ENCODE data around the gene RNF113B. TPM values are rescaled to one million over a fixed set of nuclear protein-coding genes. Genes with fewer than 3 reads are reported as not detected.

RNF113B gene
- total RNA-seq, 4 donors from 2014 or later: not detected

DNA sequence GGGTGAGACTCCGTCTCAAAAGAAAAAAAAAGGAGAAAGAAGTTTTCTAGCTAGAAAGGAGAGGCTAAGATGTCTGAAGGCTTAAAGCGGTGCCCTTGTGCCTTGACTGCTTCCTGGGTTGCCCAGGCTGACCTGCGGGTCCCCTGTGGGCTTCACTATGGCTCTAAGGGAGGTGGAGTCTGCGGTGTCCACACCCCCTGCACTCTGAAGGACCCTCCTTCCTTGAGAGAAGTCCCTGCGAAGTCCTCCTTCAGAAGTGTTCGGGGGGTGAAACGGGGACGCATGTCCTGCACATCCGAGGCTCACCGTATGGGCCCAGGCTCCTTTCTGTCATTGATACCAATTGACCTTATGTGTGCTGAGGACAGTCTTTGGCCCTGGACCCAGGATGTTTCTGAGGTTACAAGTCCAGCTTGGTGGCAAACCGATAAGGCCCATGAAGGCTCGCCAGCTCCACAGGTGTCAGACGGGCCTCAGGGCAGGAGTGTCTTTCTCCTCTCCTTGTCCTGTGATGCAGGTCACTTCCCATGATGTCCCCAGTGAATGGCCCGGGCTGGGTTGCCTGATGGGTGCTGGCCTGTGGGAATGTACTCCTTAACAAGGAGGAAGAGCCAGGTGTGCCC is 11.6 kb upstream of the RNF113B start:
- H3K9me3 ChIP-seq: no peaks in the 10 kb centered on the region
- no peaks in the 10 kb centered on the region for H3K36me3 ChIP-seq
- intact Hi-C loops (cut with DNase I): no loop called here
- WGBS: 91% methylated on average over 14 of the region's 14 CpGs
- peaks cover 4 to 43% (median 22%) of the 10 kb centered on the region in 4 donors for H3K4me1 ChIP-seq
- TF ChIP-seq, protein P1, sequence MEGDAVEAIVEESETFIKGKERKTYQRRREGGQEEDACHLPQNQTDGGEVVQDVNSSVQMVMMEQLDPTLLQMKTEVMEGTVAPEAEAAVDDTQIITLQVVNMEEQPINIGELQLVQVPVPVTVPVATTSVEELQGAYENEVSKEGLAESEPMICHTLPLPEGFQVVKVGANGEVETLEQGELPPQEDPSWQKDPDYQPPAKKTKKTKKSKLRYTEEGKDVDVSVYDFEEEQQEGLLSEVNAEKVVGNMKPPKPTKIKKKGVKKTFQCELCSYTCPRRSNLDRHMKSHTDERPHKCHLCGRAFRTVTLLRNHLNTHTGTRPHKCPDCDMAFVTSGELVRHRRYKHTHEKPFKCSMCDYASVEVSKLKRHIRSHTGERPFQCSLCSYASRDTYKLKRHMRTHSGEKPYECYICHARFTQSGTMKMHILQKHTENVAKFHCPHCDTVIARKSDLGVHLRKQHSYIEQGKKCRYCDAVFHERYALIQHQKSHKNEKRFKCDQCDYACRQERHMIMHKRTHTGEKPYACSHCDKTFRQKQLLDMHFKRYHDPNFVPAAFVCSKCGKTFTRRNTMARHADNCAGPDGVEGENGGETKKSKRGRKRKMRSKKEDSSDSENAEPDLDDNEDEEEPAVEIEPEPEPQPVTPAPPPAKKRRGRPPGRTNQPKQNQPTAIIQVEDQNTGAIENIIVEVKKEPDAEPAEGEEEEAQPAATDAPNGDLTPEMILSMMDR (IDR thresholded peaks at IDR 0.05): no peak
- TF ChIP-seq EP300 (IDR thresholded peaks at IDR 0.05): no peak
- no peak for TF ChIP-seq POLR2A (IDR thresholded peaks at IDR 0.05; ENCODE audit: low read depth)
- TF ChIP-seq POLR2AphosphoS5 (IDR thresholded peaks at IDR 0.05): no peak
- no peaks in the 10 kb centered on the region for H3K27me3 ChIP-seq
- no peak overlapping the region for H3K4me3 ChIP-seq
- H3K27ac ChIP-seq (replicated peaks in 1 of 4): peak overlapping the region in 3 of 4 donors; percentile 5 to 55 (median 46)
- no peak for DNase-seq (ENCODE audit: extremely low spot score)

DNA sequence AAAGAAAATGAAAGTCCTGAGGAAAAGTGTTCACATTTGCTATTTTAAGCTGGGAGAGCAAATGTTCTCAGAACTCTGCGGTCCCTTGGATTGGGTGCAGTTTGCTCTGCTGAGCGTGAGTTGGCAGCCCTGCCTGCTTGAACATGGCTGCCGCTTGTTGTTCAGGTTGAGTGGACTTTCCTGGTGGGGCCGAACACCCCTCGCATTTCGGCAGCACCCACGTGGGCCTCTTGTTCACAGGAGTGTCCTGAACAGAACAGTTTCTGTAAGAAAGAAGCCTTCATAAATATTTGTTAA is 10.8 kb upstream of the RNF113B start:
- intact Hi-C loops (cut with DNase I): no loop called here
- Histone ChIP-seq H3K4me3 (no peak overlapping the region), H3K27ac (replicated peaks in 1 of 4) (peak overlapping the region; percentile 5 to 55 (median 31)), H3K36me3 (no peaks in the 10 kb centered on the region), H3K4me1 (peaks cover 5 to 40% (median 25%) of the 10 kb centered on the region in 4 donors), H3K27me3 (no peaks in the 10 kb centered on the region), H3K9me3 (no peaks in the 10 kb centered on the region)
- TF ChIP-seq POLR2AphosphoS5 (IDR thresholded peaks at IDR 0.05): no peak
- no peak for TF ChIP-seq POLR2A (IDR thresholded peaks at IDR 0.05; ENCODE audit: low read depth)
- TF ChIP-seq, protein P1 (IDR thresholded peaks at IDR 0.05): no peak
- no peak for TF ChIP-seq EP300 (IDR thresholded peaks at IDR 0.05)
- 75% methylated on average over 7 of the region's 7 CpGs for WGBS
- DNase-seq (ENCODE audit: extremely low spot score): no peak

DNA sequence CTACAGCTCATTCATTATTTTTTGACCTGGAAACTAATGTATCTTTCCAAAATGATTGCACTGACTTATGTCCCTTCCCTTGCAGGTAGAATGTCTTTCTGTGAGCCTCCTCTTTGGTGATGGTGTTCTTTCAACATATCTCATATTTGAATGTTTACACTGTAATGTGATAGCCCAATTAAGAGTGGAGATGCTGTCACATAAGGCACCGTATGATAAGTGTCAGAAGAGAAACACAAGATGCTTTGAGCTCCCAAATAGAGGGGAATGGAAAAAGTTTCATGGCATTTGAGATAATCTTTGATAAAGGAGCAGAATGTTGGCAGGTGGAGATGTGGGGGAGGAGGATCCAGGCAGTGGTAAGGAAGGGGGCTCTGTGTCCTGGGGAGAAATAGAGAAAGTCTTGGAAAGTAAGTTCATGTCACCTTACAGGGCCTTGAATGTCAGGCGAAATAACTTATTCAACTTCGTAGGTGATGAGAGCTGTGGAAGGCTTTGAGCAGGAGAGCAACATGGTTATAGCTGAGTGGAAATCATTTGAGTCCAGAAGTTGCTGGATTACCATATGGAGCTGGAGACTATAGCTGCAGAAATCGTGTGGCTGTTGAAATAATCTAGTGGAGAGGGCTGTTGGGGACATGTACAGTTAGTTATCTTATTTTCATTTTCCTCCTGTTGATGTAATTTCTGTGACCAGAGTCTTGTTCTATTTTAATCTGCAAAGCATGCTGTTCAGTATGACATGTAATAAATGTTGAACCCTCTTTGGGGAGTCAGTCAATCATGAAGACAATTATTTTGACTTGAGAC is 10.3 kb upstream of the RNF113B start:
- 62% methylated on average over 4 of the region's 4 CpGs for WGBS
- Histone ChIP-seq H3K36me3 (no peaks in the 10 kb centered on the region), H3K4me1 (peaks cover 8 to 46% (median 30%) of the 10 kb centered on the region in 4 donors), H3K27me3 (no peaks in the 10 kb centered on the region), H3K4me3 (no peak overlapping the region), H3K27ac (replicated peaks in 1 of 4) (peak overlapping the region; percentile 5 to 55 (median 31)), H3K9me3 (no peaks in the 10 kb centered on the region)
- intact Hi-C loops (cut with DNase I): no loop called here
- TF ChIP-seq, protein P1 (IDR thresholded peaks at IDR 0.05): no peak
- TF ChIP-seq EP300 (IDR thresholded peaks at IDR 0.05): no peak
- TF ChIP-seq POLR2AphosphoS5 (IDR thresholded peaks at IDR 0.05): no peak
- TF ChIP-seq POLR2A (IDR thresholded peaks at IDR 0.05; ENCODE audit: low read depth): no peak
- no peak for DNase-seq (ENCODE audit: extremely low spot score)

DNA sequence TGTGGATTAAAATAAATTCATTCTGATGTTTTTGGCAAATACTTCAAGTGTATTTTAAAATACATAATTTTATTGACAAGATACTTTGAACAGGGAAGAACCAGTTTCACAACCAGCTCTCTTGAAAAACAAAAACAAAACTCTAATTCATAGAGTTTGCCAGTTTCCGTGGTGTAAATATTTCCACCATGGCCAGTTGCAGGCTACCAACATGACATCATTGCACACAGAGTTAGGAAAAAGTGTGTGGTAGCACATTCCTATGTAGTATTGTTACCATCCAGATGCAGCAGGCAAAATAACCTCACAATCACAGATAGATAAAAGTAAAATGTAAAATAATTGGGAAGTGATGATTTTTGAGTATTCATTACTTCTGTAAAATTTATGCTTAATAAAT is 7.7 kb upstream of the RNF113B start:
- DNase-seq (ENCODE audit: extremely low spot score): no peak
- H3K36me3 ChIP-seq: no peaks in the 10 kb centered on the region
- peaks cover 8 to 42% (median 22%) of the 10 kb centered on the region in 4 donors for H3K4me1 ChIP-seq
- no peak overlapping the region for H3K4me3 ChIP-seq
- WGBS: 88% methylated on average over 1 of the region's 1 CpG
- no peaks in the 10 kb centered on the region for H3K27me3 ChIP-seq
- H3K27ac ChIP-seq (replicated peaks in 1 of 4): no peak overlapping the region
- no peaks in the 10 kb centered on the region for H3K9me3 ChIP-seq
- TF ChIP-seq POLR2AphosphoS5 (IDR thresholded peaks at IDR 0.05) (no peak), EP300 (IDR thresholded peaks at IDR 0.05) (no peak), POLR2A (IDR thresholded peaks at IDR 0.05; ENCODE audit: low read depth) (no peak)
- TF ChIP-seq, protein P1 (IDR thresholded peaks at IDR 0.05): no peak
- intact Hi-C loops (cut with DNase I): no loop called here

Measured in esophagus muscularis mucosa (tissue), 4 donors.